ENCODE results near the gene ELAVL2. TPM values are rescaled to one million over a fixed set of nuclear protein-coding genes. Genes with fewer than 3 reads are reported as not detected.

Gene ELAVL2
- total RNA-seq, 1 donor from 2014 or later, result 21.1 TPM

- H3K4me2 ChIP-seq, result no peak overlapping the region
- peaks cover 5% of the 10 kb centered on the region for H3F3A ChIP-seq (ENCODE audit: low read depth)
- no peak for TF ChIP-seq EZH2phosphoT487 (IDR thresholded peaks at IDR 0.05)
- no peak for TF ChIP-seq CTCF (IDR thresholded peaks at IDR 0.05)
- no peak for TF ChIP-seq EZH2 (IDR thresholded peaks at IDR 0.05)
- no peaks in the 10 kb centered on the region for H3K36me3 ChIP-seq
- Mint-ChIP-seq H3K36me3 (peaks cover 24% of the 10 kb centered on the region), H3K27me3 (ENCODE audit: insufficient read depth, low read depth) (peaks cover 4% of the 10 kb centered on the region), H3K27ac (no peak overlapping the region), H3K9me3 (peaks cover 2% of the 10 kb centered on the region), H3K4me1 (peaks cover 5% of the 10 kb centered on the region), H3K4me3 (no peak overlapping the region)
- H3K79me2 ChIP-seq (ENCODE audit: low read depth), result peaks cover 14% of the 10 kb centered on the region
- no peak overlapping the region for H3K9ac ChIP-seq
- H4K20me1 ChIP-seq (ENCODE audit: low read depth), result no peaks in the 10 kb centered on the region
- H3K27ac ChIP-seq, result no peak overlapping the region
- no peak overlapping the region for H3K4me3 ChIP-seq
- no peaks in the 10 kb centered on the region for H3K27me3 ChIP-seq
- H2AFZ ChIP-seq (replicated peaks), result no peak overlapping the region
- peaks cover 5% of the 10 kb centered on the region for H3K4me1 ChIP-seq
- no peaks in the 10 kb centered on the region for H3K9me3 ChIP-seq (ENCODE audit: low read depth)
- no peak for DNase-seq (ENCODE audit: low spot score)
Measured at GRCh38 chr9:23746317-23746716, 79.7 kb downstream of the ELAVL2 start.

- Histone ChIP-seq H3K9ac (no peak overlapping the region), H4K20me1 (ENCODE audit: low read depth) (no peaks in the 10 kb centered on the region), H3K27ac (no peak overlapping the region), H3K27me3 (no peaks in the 10 kb centered on the region), H3K4me1 (peaks cover 27% of the 10 kb centered on the region), H3K4me2 (no peak overlapping the region), H3K9me3 (ENCODE audit: low read depth) (no peaks in the 10 kb centered on the region), H3F3A (ENCODE audit: low read depth) (peaks cover 17% of the 10 kb centered on the region), H2AFZ (replicated peaks) (no peak overlapping the region), H3K79me2 (ENCODE audit: low read depth) (peaks cover 31% of the 10 kb centered on the region), H3K36me3 (no peaks in the 10 kb centered on the region), H3K4me3 (no peak overlapping the region)
- H3K36me3 Mint-ChIP-seq, result peaks cover 13% of the 10 kb centered on the region
- DNase-seq (ENCODE audit: low spot score), result no peak
- H3K4me3 Mint-ChIP-seq, result no peak overlapping the region
- H3K27me3 Mint-ChIP-seq (ENCODE audit: insufficient read depth, low read depth), result peaks cover 2% of the 10 kb centered on the region
- H3K9me3 Mint-ChIP-seq, result peaks cover 2% of the 10 kb centered on the region
- no peak overlapping the region for H3K27ac Mint-ChIP-seq
- TF ChIP-seq CTCF (IDR thresholded peaks at IDR 0.05) (no peak), EZH2phosphoT487 (IDR thresholded peaks at IDR 0.05) (no peak), EZH2 (IDR thresholded peaks at IDR 0.05) (no peak)
- H3K4me1 Mint-ChIP-seq, result peaks cover 12% of the 10 kb centered on the region
Measured at GRCh38 chr9:23743036-23743435, 83.0 kb downstream of the ELAVL2 start.

GRCh38 chr9:23741351-23741750, 84.7 kb downstream of the ELAVL2 start:
- Histone ChIP-seq H3F3A (ENCODE audit: low read depth) (peaks cover 17% of the 10 kb centered on the region), H3K4me1 (peaks cover 40% of the 10 kb centered on the region), H3K27me3 (no peaks in the 10 kb centered on the region), H2AFZ (replicated peaks) (no peak overlapping the region), H3K4me2 (peak overlapping the region; percentile 39), H3K4me3 (no peak overlapping the region), H3K79me2 (ENCODE audit: low read depth) (peaks cover 36% of the 10 kb centered on the region), H4K20me1 (ENCODE audit: low read depth) (peaks cover 6% of the 10 kb centered on the region), H3K27ac (no peak overlapping the region), H3K36me3 (no peaks in the 10 kb centered on the region), H3K9ac (no peak overlapping the region), H3K9me3 (ENCODE audit: low read depth) (no peaks in the 10 kb centered on the region)
- Mint-ChIP-seq H3K27me3 (ENCODE audit: insufficient read depth, low read depth) (no peaks in the 10 kb centered on the region), H3K36me3 (peaks cover 7% of the 10 kb centered on the region), H3K9me3 (peaks cover 2% of the 10 kb centered on the region), H3K4me1 (peaks cover 19% of the 10 kb centered on the region), H3K4me3 (no peak overlapping the region), H3K27ac (no peak overlapping the region)
- TF ChIP-seq EZH2phosphoT487 (IDR thresholded peaks at IDR 0.05) (no peak), CTCF (IDR thresholded peaks at IDR 0.05) (no peak), EZH2 (IDR thresholded peaks at IDR 0.05) (no peak)
- DNase-seq (ENCODE audit: low spot score), result peak; percentile 34
